Lower leg skin (tissue), 3 donors: Measurements from ENCODE around the gene CEACAM8.

ENCODE experiments used
- POLR2A ChIP-seq, 2 donors: fragments of 450-650 bp; IDR thresholded peaks; one replicate each; pipeline ENCODE4 v1.6.1; 2016 to 2017; ENCODE audit warnings: antibody characterized with exemption in 2 of 2, mild to moderate bottlenecking in 1 of 2, moderate library complexity in 1 of 2
- TF ChIP-seq, protein P1 (sequence below), 3 donors: fragments of 450-650 bp; IDR thresholded peaks; one replicate each; pipeline ENCODE4 v1.5.1; 2016; ENCODE audit warnings: antibody characterized with exemption in 3 of 3, mild to moderate bottlenecking in 3 of 3, moderate library complexity in 2 of 3

DNA sequence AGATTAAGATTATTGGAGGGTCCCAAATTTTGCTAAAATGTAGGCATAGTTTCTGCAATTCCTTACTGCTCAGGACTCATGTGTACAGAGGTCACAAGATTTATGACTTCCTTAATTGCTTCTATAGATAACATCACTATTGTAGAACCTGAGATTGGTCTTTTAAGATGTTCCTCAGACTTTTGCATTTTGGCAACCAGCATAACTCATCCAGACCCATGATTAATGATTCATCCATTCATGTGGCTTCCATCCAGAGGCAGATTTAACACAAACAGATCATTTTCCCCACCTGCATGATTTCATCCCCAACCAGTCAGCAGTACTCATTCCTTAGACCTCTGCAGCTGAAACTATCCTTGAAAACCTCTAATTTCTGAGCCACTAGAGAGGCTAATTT lies 34.5 kb upstream of the CEACAM8 start:
- TF ChIP-seq, protein P1, sequence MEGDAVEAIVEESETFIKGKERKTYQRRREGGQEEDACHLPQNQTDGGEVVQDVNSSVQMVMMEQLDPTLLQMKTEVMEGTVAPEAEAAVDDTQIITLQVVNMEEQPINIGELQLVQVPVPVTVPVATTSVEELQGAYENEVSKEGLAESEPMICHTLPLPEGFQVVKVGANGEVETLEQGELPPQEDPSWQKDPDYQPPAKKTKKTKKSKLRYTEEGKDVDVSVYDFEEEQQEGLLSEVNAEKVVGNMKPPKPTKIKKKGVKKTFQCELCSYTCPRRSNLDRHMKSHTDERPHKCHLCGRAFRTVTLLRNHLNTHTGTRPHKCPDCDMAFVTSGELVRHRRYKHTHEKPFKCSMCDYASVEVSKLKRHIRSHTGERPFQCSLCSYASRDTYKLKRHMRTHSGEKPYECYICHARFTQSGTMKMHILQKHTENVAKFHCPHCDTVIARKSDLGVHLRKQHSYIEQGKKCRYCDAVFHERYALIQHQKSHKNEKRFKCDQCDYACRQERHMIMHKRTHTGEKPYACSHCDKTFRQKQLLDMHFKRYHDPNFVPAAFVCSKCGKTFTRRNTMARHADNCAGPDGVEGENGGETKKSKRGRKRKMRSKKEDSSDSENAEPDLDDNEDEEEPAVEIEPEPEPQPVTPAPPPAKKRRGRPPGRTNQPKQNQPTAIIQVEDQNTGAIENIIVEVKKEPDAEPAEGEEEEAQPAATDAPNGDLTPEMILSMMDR (IDR thresholded peaks at IDR 0.05): no peak
- no peak for TF ChIP-seq POLR2A (IDR thresholded peaks at IDR 0.05)
